ENCODE data around the gene TP53I13. TPM values are rescaled to one million over a fixed set of nuclear protein-coding genes. Genes with fewer than 3 reads are reported as not detected.

Gene TP53I13
- total RNA-seq, 1 donor from 2014 or later = 42.0 TPM

DNA sequence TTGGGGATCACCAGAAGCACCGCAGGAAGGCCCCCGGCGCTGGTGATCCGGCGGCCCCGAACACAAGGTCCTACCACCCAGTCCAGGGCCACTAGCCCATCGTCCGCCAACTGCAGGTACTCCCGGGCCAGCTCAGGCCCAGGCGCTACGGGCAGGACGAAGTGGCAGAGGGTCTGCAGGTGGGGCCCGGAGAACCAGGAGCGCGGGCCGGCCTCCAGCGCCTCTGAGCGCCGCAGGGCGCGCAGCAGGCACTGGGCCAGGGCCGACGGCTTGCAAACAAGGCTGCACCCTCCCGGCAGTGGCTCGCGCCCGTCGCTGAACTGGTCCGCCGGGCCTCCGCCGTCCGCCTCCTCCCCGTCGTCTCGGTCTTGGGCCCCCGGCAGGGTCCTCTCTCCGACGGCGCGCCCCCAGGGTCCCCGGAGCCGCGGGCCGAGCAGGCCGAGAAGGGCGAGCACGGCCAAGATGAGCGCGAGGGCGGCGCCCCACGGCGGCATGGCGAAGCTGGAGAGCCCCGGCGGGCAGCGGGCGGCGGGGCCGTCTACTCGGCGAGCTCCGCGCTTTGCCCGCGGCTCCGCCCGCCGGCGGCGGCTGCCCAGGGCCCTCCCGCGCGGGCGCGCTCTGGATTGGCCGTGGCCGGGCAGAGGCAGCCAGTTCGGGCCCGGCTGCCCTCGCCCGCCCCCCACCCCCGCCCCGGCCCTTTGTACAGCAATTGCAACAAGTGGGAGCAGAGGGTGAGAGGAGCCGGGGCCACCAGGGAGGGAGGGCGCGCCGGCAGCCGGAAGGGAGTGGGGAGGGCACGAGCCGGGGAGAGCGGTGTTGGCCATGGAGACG is 1.8 kb upstream of the TP53I13 start, which contains the start of gene ABHD15:
Gene ABHD15 (minus strand): TSS at position 565 of the 831 bp plus-strand sequence. CDS start 71 bp downstream, at position 494.
- H3K27me3 Mint-ChIP-seq (ENCODE audit: unreplicated experiment) = no peaks in the 10 kb centered on the region
- H3K9me3 Mint-ChIP-seq (ENCODE audit: unreplicated experiment) = no peaks in the 10 kb centered on the region
- H3K4me3 Mint-ChIP-seq (ENCODE audit: unreplicated experiment) = peak within 1 kb of the TSS; percentile 90
- peak within 1 kb of the TSS; percentile 94 for H3K27ac Mint-ChIP-seq (ENCODE audit: unreplicated experiment)
- H3K36me3 Mint-ChIP-seq (ENCODE audit: unreplicated experiment) = peaks cover 3% of the 10 kb centered on the region
- peak; percentile 88 for DNase-seq (ENCODE audit: extremely low spot score, unreplicated experiment)
- TF ChIP-seq, protein P1, sequence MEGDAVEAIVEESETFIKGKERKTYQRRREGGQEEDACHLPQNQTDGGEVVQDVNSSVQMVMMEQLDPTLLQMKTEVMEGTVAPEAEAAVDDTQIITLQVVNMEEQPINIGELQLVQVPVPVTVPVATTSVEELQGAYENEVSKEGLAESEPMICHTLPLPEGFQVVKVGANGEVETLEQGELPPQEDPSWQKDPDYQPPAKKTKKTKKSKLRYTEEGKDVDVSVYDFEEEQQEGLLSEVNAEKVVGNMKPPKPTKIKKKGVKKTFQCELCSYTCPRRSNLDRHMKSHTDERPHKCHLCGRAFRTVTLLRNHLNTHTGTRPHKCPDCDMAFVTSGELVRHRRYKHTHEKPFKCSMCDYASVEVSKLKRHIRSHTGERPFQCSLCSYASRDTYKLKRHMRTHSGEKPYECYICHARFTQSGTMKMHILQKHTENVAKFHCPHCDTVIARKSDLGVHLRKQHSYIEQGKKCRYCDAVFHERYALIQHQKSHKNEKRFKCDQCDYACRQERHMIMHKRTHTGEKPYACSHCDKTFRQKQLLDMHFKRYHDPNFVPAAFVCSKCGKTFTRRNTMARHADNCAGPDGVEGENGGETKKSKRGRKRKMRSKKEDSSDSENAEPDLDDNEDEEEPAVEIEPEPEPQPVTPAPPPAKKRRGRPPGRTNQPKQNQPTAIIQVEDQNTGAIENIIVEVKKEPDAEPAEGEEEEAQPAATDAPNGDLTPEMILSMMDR (IDR thresholded peaks at IDR 0.05) = no peak
- peaks cover 19% of the 10 kb centered on the region for H3K4me1 Mint-ChIP-seq (ENCODE audit: unreplicated experiment)

DNA sequence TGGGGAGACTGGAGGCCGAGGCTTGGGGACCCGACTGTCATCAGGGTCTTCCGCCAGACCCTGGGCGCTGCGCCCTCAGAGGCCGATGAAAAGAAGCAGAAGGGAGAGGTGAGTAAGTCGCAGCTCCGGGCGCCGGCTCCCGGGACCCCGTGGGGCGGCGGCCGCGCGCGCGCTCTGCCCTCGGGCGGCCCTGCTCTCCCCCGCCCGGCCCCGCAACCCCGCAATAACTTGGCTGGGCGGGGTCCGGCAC is 1.3 kb upstream of the TP53I13 start:
- H3K36me3 Mint-ChIP-seq (ENCODE audit: unreplicated experiment) = peaks cover 3% of the 10 kb centered on the region
- H3K9me3 Mint-ChIP-seq (ENCODE audit: unreplicated experiment) = no peaks in the 10 kb centered on the region
- peaks cover 19% of the 10 kb centered on the region for H3K4me1 Mint-ChIP-seq (ENCODE audit: unreplicated experiment)
- H3K27me3 Mint-ChIP-seq (ENCODE audit: unreplicated experiment) = no peaks in the 10 kb centered on the region
- TF ChIP-seq, protein P1 (IDR thresholded peaks at IDR 0.05) = no peak
- H3K27ac Mint-ChIP-seq (ENCODE audit: unreplicated experiment) = peak overlapping the region; percentile 94
- peak overlapping the region; percentile 90 for H3K4me3 Mint-ChIP-seq (ENCODE audit: unreplicated experiment)
- no peak for DNase-seq (ENCODE audit: extremely low spot score, unreplicated experiment)

DNA sequence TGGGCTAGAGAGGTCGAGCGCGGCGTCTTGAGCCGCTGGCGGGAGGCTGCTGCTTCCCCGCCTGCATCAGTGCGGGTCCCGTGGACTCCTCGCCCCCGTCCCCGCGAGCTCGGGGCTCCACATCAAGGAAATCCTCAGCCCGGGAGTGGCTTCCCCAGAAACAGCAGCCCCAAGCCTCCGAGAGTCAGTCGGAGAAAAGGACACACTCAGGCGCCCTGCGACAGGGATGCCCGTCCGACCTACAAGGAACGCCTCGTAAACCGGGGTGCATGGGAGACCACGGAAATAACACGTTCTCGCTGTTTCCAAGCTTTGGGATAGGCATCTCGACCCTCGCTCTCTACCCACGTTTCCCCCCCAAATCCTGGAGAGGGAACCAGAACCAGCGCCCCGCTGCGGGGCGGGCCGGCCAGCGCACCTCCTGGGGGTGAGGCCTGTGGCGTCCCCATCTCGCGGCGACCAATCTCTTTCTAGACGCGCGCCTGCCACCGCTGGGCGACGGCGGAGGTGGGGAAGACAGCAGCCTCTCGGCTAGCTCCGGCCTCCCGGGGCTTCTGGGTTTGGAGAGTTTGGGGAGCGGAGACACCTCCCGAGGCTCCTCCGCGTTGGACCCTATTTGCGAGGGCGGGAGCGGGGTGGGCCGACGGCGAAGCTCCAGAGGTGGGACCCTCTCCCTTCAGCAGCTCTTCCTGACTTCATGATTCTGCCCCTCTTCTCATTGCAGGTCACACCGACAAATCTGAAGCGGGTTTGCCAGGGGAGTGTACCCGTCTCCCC is 759 bp upstream of the TP53I13 start:
- Mint-ChIP-seq H3K4me1 (ENCODE audit: unreplicated experiment) (peaks cover 19% of the 10 kb centered on the region), H3K9me3 (ENCODE audit: unreplicated experiment) (no peaks in the 10 kb centered on the region), H3K36me3 (ENCODE audit: unreplicated experiment) (no peaks in the 10 kb centered on the region), H3K27ac (ENCODE audit: unreplicated experiment) (peak overlapping the region; percentile 94), H3K4me3 (ENCODE audit: unreplicated experiment) (peak overlapping the region; percentile 90), H3K27me3 (ENCODE audit: unreplicated experiment) (no peaks in the 10 kb centered on the region)
- peak; percentile 86 for DNase-seq (ENCODE audit: extremely low spot score, unreplicated experiment)
- TF ChIP-seq, protein P1 (IDR thresholded peaks at IDR 0.05) = peak; percentile 28

DNA sequence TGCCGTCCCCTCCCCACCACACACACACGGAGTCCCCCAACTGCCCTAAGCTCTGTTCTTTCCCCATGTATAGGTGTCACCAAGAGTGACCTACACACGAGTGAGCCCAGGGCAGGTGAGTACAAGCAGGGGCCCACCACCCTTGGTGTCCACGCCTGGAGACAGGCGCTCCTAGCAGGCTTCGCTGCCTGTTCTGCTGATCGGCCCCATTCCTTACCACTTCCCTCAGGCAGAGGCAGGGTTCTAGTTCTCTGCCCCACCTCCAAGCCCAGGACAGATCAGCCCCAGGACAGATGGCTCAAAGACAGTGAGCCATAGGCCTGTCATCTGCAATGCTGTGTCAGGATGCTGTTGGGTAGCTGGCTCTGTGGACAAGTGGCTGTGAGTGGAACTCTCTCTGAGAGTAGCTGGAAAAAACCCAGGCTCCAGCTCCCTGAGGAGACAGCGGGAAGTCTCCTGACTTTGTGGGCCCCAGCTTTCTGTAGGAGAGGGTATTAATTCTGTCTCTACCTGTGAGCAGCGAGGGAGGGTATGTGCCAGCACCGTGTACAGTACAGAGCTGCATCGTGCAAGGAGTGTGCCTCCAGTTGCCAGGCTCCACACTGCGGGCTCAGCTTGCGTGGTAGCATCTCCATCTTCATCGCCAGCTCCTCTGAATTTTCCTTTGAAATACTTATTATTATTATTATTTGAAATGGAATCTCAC is 897 bp downstream of the TP53I13 start:
- Mint-ChIP-seq H3K9me3 (ENCODE audit: unreplicated experiment) (no peaks in the 10 kb centered on the region), H3K36me3 (ENCODE audit: unreplicated experiment) (peaks cover 5% of the 10 kb centered on the region), H3K27me3 (ENCODE audit: unreplicated experiment) (no peaks in the 10 kb centered on the region), H3K4me3 (ENCODE audit: unreplicated experiment) (peak overlapping the region; percentile 85), H3K4me1 (ENCODE audit: unreplicated experiment) (peaks cover 24% of the 10 kb centered on the region), H3K27ac (ENCODE audit: unreplicated experiment) (peak overlapping the region; percentile 89)
- DNase-seq (ENCODE audit: extremely low spot score, unreplicated experiment) = peak; percentile 72
- TF ChIP-seq, protein P1 (IDR thresholded peaks at IDR 0.05) = no peak

All from osteocyte (in vitro differentiated cells).